ENCODE results near the gene RAPGEF2.

The RAPGEF2 gene

DNA sequence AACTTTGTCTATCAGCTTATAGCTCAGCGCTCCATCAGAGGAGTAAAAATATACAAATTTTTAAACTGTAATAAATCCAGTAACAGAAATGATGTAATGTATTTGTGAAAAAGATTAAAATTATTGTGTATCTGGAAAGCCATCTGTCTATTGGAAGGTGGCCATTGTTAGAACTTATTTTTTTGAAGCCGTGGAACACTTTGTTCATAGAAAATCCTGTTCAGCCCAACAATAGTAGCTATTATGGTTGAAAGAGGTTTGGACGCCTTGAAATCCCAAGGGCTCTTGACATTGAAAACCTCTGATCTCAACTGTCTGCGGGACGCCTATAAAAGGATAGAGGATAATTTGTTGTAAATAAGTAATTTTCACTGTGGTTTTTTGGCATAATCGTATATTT, 98.3 kb downstream of the RAPGEF2 start:
- DNase-seq = no peak

DNA sequence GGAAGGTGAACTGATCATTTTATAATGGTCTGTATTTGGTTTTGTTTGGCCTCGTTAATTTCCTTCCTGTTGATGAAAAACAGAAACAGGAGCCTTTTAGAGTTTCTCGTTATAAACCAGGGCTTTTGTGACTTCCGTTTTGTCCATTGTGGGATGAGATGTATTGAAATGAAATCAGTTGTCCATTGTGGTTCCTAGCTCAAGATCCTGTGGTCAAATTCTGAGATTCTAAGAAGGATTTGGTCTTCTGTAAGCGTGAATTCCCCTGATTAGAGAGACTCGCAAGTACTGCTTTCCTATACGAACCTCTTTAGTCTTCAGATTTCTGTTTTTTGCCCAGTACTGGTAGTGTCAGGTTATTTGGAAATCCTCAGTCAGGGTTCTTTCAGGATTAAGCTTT, 101.7 kb downstream of the RAPGEF2 start:
- no peak for DNase-seq

DNA sequence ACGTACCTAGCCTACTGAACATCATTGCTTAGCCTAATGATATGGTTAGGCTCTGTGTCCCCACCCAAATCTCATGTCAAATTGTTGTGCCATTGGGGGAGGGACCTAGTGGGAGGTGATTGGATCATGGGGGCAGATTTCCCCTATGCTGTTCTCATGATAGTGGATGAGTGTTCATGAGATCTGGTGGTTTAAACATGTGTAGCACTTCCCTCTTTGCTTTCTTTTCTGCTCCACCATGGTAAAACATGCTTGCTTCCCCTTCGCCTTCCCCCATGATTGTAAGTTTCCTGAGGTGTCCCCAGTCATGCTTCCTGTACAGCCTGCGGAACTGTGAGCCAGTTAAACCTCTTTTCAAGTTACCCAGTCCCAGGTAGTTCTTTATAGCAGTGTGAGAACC, 102.6 kb downstream of the RAPGEF2 start:
- no peak for DNase-seq

DNA sequence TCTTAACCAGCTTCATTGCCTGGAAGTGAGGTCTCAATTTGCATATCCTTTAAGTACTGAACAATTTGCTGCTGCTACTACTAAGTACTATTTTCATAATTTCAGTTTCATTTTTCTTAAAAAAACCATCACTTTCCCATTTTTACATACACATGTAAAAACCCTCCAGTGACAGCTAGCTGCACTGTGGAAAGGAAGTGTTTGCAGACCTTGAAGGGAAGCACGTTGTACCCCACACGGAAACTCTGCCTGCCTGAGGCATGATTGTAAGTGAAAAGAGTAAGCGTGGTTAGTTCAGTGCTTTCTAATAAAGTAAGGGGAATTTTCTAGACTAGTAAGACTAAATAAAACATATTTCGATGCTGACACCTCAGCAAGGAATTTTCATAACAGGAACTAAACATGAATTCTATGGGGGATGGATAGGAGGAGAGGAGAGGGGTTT, 103.6 kb downstream of the RAPGEF2 start:
- peak; percentile 59 for DNase-seq

DNA sequence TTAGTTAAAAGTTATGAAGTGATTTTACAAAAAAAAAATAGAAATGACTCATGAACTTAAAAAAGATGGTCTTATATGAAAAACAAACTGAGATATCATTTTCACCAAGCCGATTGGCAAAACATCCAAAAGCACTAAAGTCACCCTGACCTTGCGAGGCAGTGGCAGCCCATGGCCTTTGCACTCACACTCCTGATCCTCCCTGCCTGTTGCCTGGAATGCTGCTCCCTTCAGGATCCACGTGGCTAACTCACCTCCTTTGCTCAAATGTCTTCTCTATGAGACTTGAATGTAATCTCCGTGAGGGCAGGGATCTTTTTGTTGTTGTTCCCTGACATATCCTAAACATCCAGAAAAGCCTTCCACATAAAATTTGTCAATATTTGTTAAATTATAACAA, 106.4 kb downstream of the RAPGEF2 start:
- DNase-seq = no peak

DNA sequence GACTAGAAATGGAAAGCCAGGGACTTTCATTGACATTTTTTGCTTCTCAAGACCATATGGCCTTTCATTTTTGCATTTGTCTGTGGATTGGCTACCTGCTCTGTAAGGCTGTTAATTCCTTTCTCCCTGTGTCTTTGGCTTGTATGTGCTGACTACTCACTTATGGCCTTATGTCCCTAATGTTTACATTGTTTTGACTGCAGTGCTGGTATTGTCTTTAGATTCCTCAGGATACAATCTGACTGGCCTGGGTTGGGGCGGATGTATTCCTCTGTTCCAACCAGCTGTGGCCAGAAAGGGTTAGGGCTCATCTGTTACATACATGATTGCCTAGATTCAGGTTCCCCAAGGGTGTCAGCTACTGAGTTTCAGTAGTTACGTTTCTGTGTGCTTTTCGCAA, 108.1 kb downstream of the RAPGEF2 start:
- no peak for DNase-seq

DNA sequence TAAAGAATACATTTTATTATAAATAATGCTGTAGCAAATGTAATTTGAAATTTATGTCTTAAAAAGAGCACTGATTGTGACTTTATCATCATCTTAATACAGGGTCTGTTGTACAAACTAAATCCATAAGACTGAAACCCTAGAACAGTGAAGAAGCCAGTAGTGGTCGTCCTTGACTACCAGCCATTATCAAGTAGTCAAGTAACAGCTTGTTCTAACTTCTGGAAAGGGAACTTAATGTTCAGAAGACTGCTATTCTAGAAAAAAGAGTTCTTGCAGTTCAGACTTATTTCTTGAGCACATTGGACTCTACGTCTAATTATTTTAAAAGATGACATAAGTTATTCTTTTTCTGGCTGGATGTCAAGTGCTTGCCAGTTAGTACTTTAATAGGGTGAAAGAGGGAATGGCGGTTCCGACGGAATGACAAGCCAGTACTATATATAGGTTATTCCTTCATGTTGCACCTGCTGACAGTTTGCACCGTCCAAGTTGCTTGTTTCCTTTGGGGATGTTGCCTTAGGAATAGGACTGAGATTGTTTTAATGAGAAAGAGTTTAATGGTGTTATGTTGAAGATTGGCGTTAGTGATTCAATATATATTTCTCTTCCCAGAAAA, 109.9 kb downstream of the RAPGEF2 start:
- no peak for DNase-seq

DNA sequence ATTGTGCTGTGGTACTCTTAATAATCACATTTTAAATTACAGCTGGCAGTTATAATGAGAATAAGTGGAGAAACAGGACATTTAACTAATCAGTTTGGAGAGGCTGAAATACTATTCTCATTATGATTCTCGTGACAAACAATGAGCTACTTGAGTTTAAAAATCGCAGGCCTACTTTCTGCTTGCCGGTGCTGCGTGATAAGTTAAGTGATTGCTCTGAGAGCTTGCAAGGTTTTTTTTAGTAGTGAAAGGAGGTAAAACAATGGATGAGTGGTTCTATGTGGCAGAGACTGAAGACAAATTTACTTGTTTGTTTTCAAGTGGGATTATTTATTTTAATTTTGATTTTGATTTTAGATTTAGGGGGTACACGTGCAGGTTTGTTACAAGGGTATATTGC, 114.0 kb downstream of the RAPGEF2 start:
- DNase-seq = no peak

DNA sequence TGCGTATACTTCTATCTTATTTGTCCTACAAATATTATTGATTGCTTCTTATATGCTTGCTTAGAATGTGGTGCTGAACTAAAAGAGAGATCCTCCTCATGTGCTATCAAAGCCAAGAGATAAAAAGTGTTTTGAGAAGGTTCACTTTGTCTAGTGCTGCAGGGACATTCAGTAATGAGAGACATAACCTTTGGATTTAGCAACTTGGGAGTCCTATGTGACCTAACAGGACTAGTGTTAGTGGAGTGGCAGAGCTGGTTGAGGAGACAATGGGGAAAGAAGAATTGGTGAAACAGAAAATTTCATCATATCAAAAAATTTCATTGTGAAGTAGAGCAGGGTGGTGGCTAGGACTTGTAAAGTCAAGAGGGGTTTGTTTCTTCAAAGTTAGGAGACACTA, 117.0 kb downstream of the RAPGEF2 start:
- no peak for DNase-seq

DNA sequence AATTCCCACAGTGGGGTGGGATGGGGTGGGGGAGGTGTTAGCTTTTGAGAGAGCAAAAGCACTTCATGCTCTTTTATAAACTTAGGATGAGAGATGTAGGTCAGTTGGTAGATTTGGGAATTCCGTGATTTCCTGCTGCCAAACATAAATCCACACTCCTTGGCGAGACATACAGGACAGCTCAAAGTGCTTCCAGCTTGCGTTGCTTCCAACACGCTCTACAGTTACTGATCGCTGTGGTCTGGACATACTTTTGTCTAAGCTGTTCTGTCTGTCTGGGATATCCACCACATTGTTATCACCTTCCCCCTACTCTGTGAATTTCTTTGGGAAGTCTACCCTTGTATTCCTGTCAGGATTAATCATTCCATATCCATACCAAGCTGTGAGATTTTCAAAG, 117.5 kb downstream of the RAPGEF2 start:
- DNase-seq = no peak

DNA sequence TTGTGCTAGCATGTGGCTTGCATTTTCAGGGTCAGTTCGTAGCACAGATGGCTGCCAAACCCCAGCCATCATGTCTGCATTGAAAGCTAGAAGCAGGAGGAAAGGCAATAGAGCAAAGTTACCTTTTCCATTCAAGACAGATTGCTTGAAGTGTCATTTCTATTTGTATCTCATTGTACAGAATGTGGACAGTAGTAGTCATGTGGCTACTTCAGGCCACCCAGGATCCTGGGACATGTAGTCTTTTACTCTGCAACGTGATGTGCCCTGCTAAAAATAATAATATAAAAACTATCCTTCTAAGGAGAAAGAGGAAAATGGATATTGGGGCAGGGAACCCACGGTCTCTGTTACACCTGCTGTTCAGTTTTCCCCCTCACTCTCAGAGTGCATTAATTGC, 118.4 kb downstream of the RAPGEF2 start:
- DNase-seq = no peak

DNA sequence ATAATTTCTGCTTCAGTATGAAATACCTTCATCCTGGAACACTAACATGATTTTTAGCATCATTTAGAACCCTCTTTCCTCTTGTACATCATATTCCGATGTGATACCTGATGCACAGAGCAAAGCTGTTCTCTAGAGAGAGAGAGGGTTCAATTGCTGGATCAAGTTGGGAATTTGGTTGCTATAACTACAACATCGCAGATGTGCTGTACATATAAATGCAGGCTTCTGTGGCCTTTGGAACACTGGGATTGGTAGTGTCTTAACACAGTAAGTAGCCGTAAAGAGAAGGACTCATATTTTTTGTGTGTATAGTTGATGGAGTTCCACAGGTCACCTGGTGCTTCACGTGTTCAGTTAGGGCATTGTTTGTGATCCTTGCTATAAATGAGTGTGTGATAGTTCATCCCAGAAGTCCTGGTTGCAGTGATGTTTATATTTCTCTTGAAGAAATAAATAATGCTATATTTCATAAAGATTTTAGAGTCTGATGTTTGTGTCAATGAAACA, 119.2 kb downstream of the RAPGEF2 start:
- DNase-seq = no peak

DNA sequence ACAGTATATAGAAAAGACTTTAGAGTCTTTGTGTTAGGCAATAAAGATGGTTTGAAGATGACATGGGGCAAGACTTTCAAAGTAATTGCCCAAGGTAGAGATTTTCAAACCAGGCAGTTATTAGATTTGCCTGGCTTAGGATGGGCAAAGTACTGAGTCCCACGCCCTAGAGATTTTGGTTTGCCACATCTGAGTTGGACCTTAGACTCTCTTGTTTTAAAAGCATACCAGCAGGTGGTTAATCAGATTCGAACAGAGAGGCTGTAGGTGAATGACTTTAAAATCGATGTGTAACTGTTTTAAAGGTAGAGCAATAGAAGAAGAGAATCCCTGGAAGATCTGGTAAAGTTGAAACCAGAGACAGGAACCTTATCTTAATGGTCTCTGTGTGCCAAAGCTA, 121.5 kb downstream of the RAPGEF2 start:
- DNase-seq = no peak

DNA sequence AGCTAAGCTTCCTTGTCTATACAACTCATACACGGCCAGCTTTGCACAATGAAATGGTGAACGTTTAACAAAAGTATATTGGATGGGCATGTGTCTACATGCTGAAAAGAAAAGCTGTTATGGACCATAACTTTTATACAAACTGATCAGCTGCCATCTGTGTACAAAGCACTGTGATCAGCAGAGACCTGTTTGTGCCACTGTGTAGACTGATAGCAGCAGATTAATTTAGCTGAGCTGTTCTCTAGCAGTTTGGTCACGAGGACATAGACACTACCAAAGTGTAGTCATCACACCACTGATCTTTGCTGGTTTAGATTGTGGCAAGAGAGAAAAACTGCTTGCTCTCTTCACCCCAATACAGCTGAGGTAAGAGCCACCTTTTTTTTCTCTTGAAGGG, 124.5 kb downstream of the RAPGEF2 start:
- DNase-seq = no peak

DNA sequence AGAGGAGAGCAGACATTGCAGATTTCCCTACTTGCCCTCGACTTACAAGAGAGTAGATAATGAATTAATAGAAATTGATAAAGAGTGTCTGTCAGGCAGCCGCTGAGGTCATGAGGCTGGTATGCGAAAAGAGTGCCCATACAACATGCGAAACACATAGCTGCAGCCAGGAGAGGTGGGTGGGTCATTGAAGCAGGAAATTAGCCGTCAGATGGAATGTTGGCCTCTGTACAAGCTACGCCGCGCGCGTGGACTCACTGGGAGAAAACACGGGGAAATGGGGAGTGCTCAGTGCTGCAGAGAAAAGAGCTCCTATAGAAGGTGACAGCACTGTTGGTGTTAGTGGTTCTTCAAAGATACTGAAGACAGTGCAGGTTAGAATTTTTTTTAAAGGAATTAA, 125.1 kb downstream of the RAPGEF2 start:
- no peak for DNase-seq

DNA sequence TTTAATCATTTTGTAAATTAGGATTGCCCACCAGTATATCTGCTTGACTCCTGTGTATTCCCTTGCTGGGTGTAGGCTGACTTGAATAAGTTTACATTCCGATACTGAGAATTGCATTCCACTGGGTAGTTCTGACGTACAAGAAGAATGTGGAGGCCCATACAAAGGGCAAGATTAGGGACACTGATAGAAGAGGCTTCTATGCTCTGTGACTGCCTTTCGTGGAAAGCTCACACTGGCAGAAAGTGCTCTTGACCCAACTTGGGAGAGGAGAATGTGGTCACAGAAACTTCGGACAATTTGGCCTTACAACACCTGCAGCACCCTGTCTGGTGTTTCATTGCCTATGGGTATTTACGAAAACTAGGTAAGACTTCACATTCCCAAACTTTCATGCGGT, 126.3 kb downstream of the RAPGEF2 start:
- DNase-seq = no peak

DNA sequence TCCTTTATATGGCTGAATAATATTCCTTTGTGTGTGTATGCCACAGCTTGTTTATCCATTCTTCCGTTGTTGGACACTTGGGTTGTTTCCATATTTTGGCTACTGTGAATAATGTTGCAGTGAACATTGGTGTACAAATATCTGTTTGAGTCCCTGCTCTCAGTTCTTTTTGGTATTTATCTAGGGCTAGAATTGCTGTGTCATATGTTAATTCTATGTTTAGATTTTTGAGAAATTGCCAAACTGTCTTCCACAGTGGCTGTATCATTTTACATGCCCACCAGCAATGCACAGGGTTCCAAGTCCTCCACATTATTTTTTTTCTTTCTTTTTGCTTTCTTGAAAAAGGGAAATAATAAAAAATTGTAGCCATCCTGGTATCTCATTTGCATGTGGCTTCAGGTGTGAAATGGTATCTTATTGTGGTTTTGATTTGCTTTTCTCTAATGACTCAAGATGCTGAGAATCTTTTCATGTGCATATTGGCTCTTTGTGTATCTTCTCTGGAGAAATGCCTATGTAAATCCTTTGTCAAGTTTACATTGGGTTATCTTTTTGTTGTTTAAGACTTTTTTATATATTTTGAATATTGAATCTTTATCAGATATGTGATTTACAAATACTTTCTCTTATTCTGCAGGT, 129.7 kb downstream of the RAPGEF2 start:
- DNase-seq = no peak

DNA sequence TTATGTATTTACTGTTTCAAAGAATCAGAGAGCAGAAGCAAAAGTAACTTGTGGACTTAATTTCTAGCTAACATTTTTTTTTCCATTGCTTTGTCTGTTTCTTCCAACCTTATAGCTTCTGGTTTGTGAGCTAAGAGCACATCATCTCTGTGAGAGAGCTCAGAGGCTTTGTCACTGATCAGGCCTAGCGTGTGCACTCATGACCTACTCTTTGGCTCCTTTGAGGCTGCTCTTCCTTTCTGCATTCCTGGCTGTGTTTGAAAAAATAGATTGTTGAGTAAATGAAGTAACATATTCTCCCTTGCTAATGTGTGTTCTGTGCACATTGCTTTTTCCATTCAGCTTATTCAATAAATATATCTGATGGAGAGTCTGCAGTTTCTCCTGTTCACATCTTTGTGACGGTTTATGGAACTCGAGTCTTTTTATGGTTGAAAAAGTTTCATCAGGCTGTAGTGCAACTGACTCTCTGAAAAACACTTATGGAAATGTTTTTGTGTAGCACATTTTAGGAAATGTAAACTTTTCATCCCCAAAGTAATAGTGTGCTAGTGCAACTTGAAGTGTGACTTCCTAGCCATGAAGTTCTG, 133.0 kb downstream of the RAPGEF2 start:
- no peak for DNase-seq

DNA sequence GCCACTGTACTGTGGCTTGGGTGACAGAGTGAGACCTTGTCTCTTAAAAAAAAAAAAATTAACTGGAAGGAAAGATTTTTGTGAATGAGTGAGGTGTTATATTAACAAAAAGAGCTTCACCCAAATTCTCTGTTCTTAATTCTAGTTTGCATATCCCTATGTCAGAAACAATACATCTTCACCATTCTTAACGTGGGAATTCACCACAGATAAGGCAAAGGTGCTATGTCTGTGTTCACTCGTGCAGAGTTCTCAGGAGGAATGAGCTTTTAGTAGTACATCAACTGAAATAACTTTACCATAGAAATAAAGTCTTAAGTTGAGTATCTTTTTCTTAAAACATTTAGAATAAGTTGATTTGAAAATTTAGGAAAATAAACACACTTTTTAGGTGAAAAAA, 135.1 kb downstream of the RAPGEF2 start:
- DNase-seq = no peak

DNA sequence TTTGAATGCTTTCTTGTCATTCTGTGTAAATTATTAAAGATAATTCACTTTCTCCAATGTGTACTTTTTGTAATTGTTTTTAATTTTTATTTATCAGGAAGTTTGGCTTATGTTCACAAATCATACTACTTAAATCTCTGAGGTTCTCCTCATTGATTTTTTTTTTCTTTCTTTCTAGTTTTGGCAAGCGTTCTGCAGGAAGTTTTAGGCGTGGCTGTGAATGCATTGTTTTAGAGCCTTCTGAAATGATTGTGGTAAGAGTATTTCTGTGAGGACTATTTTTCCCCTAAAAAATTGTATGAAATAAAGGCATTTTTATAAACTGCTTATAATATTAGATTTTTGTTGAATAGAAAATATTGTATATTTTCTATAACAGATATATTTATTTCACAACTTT, 135.8 kb downstream of the RAPGEF2 start:
- DNase-seq = no peak

DNA sequence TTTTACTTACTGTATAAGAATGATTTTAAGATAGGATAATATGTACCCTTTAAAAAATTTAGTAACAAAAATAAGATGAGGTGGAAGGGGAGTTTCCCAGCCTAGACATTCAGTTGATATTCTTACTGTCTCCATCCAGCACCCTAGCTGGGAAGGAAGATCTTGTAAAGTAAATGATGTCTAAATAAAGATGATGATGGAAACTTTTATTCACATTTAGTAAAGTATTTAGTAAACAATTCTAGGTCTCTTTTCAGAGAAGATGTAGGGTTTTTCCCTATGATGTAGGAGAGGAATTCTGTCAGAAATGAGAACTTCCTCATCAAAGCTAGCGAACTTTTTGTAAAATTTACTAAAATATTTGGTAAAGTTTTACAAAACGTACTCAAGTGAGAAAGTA, 136.8 kb downstream of the RAPGEF2 start:
- DNase-seq = no peak

DNA sequence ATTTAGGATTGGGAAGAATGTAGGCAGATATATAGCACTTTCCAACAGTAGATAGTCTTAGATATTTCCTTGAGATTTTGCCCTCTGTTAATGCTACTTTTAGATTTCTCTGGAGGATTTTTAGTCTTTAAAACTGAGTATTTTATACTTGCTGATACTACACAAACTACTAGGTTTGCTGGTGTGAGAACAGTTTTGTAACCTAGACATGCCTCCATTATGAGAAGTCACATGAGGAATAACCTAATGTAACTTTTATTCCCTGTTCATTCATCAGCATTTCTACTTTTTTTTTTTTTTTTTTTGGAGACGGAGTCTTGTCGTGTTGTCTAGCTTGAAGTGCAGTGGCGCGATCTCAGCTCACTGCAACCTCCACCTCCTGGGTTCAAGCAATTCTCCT, 137.2 kb downstream of the RAPGEF2 start:
- no peak for DNase-seq

DNA sequence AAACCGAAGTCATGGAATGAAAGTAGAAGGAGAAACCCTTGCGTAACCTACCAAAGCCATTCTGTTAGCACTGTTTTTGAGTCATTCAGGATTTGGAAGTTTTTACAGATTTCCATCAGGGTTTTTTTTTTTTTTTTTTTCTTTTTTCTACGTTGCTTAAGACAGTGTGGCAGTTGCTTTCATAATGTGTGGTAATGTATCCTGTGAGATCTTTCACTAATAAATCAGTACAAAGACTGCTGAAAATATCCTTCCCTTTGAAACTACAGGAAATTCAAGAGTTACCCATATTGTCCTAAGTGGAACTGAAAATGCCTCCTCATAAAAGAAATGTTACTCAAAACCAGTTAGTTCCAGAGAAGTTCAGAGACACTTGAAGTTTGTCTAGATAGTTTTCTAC, 137.8 kb downstream of the RAPGEF2 start:
- DNase-seq = no peak

DNA sequence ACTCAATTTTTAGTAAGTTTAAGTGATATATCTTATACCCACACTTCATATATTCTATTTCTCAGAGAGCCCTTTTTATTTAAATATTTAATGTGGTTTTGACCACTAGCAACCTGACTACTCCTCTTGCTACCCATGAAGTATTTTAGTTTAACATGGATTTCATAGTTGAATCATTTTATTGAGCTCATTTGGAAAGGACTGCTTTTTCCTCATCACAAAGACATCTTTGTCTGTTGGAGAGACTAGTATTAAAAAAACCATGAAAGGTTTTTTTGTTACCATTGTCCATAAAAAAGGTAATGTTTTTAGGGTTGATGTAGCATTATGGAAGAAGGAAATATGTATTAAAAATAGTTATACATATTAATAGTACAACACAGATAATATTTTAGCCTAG, 139.5 kb downstream of the RAPGEF2 start:
- DNase-seq = no peak
